ENCODE measurements around the gene LYVE1. TPM values are rescaled to one million over a fixed set of nuclear protein-coding genes. Genes with fewer than 3 reads are reported as not detected.

LYVE1 gene
- total RNA-seq, 1 experiment from 2014 or later: 0.31 TPM

DNA sequence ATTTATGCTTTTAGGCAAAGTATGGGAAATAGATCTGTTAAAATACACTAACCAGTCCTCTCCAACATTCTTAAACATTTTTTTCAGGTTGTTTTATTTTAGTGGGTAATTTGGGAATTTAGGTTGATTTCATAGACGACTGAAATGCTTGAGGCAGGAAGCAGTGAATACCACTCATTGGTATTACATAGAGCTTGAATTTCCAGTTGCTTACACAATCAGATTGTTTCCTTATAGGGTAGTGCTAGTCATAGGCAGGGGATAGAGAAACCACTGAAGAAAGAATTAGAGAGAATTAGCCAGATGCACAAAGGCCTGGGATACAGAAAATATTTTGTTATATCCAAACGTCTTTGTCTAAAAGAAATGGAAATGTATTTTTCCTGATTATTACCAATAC, 23.9 kb upstream of the LYVE1 start:
- ATAC-seq: no peak
- H3K27ac ChIP-seq (ENCODE audit: low read length): no peak overlapping the region
- H3K9me3 ChIP-seq (ENCODE audit: control insufficient read depth, insufficient read depth, low read depth, low read length): no peaks in the 10 kb centered on the region
- no peak for DNase-seq (ENCODE audit: low read depth, low spot score)
- POLR2A ChIA-PET: no interaction called here
- no peak for TF ChIP-seq POLR2AphosphoS5 (IDR thresholded peaks at IDR 0.05; ENCODE audit: low read depth, low read length)
- TF ChIP-seq, protein P1, sequence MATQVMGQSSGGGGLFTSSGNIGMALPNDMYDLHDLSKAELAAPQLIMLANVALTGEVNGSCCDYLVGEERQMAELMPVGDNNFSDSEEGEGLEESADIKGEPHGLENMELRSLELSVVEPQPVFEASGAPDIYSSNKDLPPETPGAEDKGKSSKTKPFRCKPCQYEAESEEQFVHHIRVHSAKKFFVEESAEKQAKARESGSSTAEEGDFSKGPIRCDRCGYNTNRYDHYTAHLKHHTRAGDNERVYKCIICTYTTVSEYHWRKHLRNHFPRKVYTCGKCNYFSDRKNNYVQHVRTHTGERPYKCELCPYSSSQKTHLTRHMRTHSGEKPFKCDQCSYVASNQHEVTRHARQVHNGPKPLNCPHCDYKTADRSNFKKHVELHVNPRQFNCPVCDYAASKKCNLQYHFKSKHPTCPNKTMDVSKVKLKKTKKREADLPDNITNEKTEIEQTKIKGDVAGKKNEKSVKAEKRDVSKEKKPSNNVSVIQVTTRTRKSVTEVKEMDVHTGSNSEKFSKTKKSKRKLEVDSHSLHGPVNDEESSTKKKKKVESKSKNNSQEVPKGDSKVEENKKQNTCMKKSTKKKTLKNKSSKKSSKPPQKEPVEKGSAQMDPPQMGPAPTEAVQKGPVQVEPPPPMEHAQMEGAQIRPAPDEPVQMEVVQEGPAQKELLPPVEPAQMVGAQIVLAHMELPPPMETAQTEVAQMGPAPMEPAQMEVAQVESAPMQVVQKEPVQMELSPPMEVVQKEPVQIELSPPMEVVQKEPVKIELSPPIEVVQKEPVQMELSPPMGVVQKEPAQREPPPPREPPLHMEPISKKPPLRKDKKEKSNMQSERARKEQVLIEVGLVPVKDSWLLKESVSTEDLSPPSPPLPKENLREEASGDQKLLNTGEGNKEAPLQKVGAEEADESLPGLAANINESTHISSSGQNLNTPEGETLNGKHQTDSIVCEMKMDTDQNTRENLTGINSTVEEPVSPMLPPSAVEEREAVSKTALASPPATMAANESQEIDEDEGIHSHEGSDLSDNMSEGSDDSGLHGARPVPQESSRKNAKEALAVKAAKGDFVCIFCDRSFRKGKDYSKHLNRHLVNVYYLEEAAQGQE (IDR thresholded peaks at IDR 0.05; ENCODE audit: insufficient read depth in 1 of 2, low read depth in 2 of 2, low read length in 1 of 2): no peak
- no peak for TF ChIP-seq SIN3A (IDR thresholded peaks at IDR 0.05; ENCODE audit: borderline replicate concordance, insufficient read depth, low read depth, low read length)
- H3K4me3 ChIP-seq (ENCODE audit: low read depth in 2 of 2, low read length in 2 of 2): no peak overlapping the region
- CTCF ChIA-PET: no interaction called here
- in situ Hi-C loops (cut with HindIII; ENCODE audit: low pct_unique_long_range_greater_than_20kb, low sequenced_read_pairs): no loop called here
- peaks cover 28% of the 10 kb centered on the region; the same call in 1 of the 2 replicates for H3K27me3 ChIP-seq (ENCODE audit: control insufficient read depth, insufficient read depth, low read length)
- H3K36me3 ChIP-seq (ENCODE audit: control insufficient read depth, insufficient read depth, low read length): no peaks in the 10 kb centered on the region
- intact Hi-C loops (cut with micrococcal nuclease; ENCODE audit: unreplicated experiment): no loop called here
- BruUV-seq (replicated peaks): no TSS peak
- H3K4me1 ChIP-seq (ENCODE audit: control insufficient read depth, insufficient read depth, low read length): no peaks in the 10 kb centered on the region

DNA sequence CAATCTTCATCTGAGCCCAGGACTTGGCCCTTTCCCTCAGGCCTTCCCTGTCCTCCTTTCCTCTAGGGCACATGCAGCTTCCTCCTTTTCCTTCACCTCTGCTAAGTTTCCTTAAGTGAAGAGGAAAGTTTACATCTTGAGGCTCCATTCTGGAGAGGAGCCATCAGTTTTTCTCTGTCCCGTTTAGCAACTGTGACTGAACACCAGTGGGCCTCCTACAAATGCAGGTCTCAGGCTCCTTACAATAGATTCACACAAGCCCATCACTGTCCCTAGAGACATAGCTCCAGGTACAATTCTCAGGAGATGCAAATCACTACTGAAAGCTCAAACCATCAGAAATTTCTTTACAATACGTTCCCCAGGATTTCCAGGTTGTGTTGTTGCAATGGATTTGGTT, 23.3 kb upstream of the LYVE1 start:
- Histone ChIP-seq H3K36me3 (ENCODE audit: control insufficient read depth, insufficient read depth, low read length) (no peaks in the 10 kb centered on the region), H3K9me3 (ENCODE audit: control insufficient read depth, insufficient read depth, low read depth, low read length) (no peaks in the 10 kb centered on the region), H3K4me1 (ENCODE audit: control insufficient read depth, insufficient read depth, low read length) (no peaks in the 10 kb centered on the region), H3K27me3 (ENCODE audit: control insufficient read depth, insufficient read depth, low read length) (peaks cover 28% of the 10 kb centered on the region; the same call in 1 of the 2 replicates), H3K4me3 (ENCODE audit: low read depth in 2 of 2, low read length in 2 of 2) (no peak overlapping the region), H3K27ac (ENCODE audit: low read length) (no peak overlapping the region)
- ATAC-seq: no peak
- POLR2A ChIA-PET: no interaction called here
- CTCF ChIA-PET: no interaction called here
- in situ Hi-C loops (cut with HindIII; ENCODE audit: low pct_unique_long_range_greater_than_20kb, low sequenced_read_pairs): no loop called here
- intact Hi-C loops (cut with micrococcal nuclease; ENCODE audit: unreplicated experiment): no loop called here
- BruUV-seq (replicated peaks): no TSS peak
- TF ChIP-seq SIN3A (IDR thresholded peaks at IDR 0.05; ENCODE audit: borderline replicate concordance, insufficient read depth, low read depth, low read length) (no peak), TCF7L2 (IDR thresholded peaks at IDR 0.05; ENCODE audit: low read depth, low read length) (no peak), POLR2AphosphoS5 (IDR thresholded peaks at IDR 0.05; ENCODE audit: low read depth, low read length) (no peak)
- TF ChIP-seq, protein P1 (IDR thresholded peaks at IDR 0.05; ENCODE audit: insufficient read depth in 1 of 2, low read depth in 2 of 2, low read length in 1 of 2): no peak
- TF ChIP-seq, protein P2, sequence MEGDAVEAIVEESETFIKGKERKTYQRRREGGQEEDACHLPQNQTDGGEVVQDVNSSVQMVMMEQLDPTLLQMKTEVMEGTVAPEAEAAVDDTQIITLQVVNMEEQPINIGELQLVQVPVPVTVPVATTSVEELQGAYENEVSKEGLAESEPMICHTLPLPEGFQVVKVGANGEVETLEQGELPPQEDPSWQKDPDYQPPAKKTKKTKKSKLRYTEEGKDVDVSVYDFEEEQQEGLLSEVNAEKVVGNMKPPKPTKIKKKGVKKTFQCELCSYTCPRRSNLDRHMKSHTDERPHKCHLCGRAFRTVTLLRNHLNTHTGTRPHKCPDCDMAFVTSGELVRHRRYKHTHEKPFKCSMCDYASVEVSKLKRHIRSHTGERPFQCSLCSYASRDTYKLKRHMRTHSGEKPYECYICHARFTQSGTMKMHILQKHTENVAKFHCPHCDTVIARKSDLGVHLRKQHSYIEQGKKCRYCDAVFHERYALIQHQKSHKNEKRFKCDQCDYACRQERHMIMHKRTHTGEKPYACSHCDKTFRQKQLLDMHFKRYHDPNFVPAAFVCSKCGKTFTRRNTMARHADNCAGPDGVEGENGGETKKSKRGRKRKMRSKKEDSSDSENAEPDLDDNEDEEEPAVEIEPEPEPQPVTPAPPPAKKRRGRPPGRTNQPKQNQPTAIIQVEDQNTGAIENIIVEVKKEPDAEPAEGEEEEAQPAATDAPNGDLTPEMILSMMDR (IDR thresholded peaks at IDR 0.05): no peak
- no peak for DNase-seq (ENCODE audit: low read depth, low spot score)
